GM18519 (cell line): ENCODE results near the gene RSPO3.
"Not testable (repeated sequence)": the region's sequence is repeated elsewhere in the genome, so short reads cannot be mapped to it uniquely, and the experiment has no call there.

ENCODE experiments used
- ATAC-seq: cut with Tn5 transposase; IDR thresholded peaks from one replicate; pipeline ENCODE4 v1.9.1; 2021; ENCODE audit warnings: mild to moderate bottlenecking, moderate library complexity; ENCODE audit not compliant: unreplicated experiment, low FRiP score

The RSPO3 gene

GRCh38 chr6:127199470-127199869 is 81.0 kb downstream of the RSPO3 start:
- ATAC-seq: no peak

- ATAC-seq: no peak
These were observed 81.6 kb downstream of the RSPO3 start for GRCh38 chr6:127200114-127200513.

GRCh38 chr6:127201321-127201720 is 82.8 kb downstream of the RSPO3 start:
- ATAC-seq: no peak

- no peak for ATAC-seq
These were observed 84.2 kb downstream of the RSPO3 start for GRCh38 chr6:127202676-127203075.

GRCh38 chr6:127204281-127204680 is 85.8 kb downstream of the RSPO3 start:
- ATAC-seq: no peak

GRCh38 chr6:127205036-127205435 is 86.6 kb downstream of the RSPO3 start:
- no peak for ATAC-seq

GRCh38 chr6:127206531-127207095 is 88.1 kb downstream of the RSPO3 start:
- no peak for ATAC-seq

GRCh38 chr6:127207591-127208120 is 89.2 kb downstream of the RSPO3 start:
- no peak for ATAC-seq

- ATAC-seq: no peak
These were observed 92.3 kb downstream of the RSPO3 start for GRCh38 chr6:127210725-127211124.

- ATAC-seq: no peak
These were observed 93.9 kb downstream of the RSPO3 start for GRCh38 chr6:127212376-127212775.

GRCh38 chr6:127214032-127214431 is 95.6 kb downstream of the RSPO3 start:
- ATAC-seq: not testable (repeated sequence)

GRCh38 chr6:127214531-127214930 is 96.1 kb downstream of the RSPO3 start:
- not testable (repeated sequence) for ATAC-seq

GRCh38 chr6:127215931-127216330 is 97.5 kb downstream of the RSPO3 start:
- ATAC-seq: no peak

- ATAC-seq: no peak
These were observed 98.6 kb downstream of the RSPO3 start for GRCh38 chr6:127216810-127217789.

- ATAC-seq: no peak
These were observed 101.4 kb downstream of the RSPO3 start for GRCh38 chr6:127219869-127220268.

- no peak for ATAC-seq
These were observed 102.7 kb downstream of the RSPO3 start for GRCh38 chr6:127221201-127221600.

GRCh38 chr6:127222418-127222817 is 103.9 kb downstream of the RSPO3 start:
- no peak for ATAC-seq

GRCh38 chr6:127225497-127225896 is 107.0 kb downstream of the RSPO3 start:
- no peak for ATAC-seq

- ATAC-seq: not testable (repeated sequence)
These were observed 115.3 kb downstream of the RSPO3 start for GRCh38 chr6:127233819-127234218.

GRCh38 chr6:127243501-127243900 is 125.0 kb downstream of the RSPO3 start:
- ATAC-seq: no peak
